Measurements from ENCODE around the gene MTHFD2.
A peak's percentile ranks its signal among the peaks of the same experiment; 100 is the strongest.

Gene MTHFD2

DNA sequence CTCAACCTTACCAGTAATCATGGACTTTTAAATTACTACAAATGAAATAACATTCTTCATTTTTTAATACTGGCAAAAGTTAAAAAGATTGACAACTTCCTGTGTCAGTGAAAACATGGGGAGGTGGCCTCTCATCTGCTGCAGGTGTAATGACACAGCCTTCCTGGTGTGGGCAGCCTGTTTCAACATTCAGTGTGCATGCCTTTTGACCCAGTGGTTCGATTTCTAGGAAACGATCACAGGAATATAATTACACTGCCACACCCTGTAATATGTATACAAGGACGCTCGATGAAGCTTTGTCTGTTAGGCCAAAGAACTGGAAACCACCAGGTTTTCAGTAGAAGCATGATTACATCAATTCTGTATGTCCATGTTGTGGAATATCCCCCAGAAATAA lies 68.7 kb downstream of the MTHFD2 start:
- Histone ChIP-seq H3K9me3 (ENCODE audit: control insufficient read depth, insufficient read depth, low read depth, low read length) (no peaks in the 10 kb centered on the region), H3K27ac (ENCODE audit: extremely low read depth, low read depth, low read length) (no peak overlapping the region), H3K36me3 (ENCODE audit: control insufficient read depth in 2 of 2, insufficient read depth in 1 of 2, low read length in 2 of 2) (no peaks in the 10 kb centered on the region), H3K4me3 (ENCODE audit: low read depth, low read length) (no peak overlapping the region), H3K4me1 (ENCODE audit: control insufficient read depth, insufficient read depth, low read length) (peaks cover 3% of the 10 kb centered on the region; the same call in 1 of the 2 replicates)
- ChIA-PET CTCF (interaction anchor here (0.6 to 7.2 kb wide), 7 partner anchors 13 to 356 kb away, joined by 3 to 61 read pairs (median 4); no protein-coding TSS in a partner anchor), POLR2A (no interaction called here)
- TF ChIP-seq ZNF585B (tag by site-specific recombination; IDR thresholded peaks at IDR 0.05), result no peak
- TF ChIP-seq ZNF121 (tag by site-specific recombination; IDR thresholded peaks at IDR 0.05), result no peak
- TF ChIP-seq ZBTB20 (tag by site-specific recombination; IDR thresholded peaks at IDR 0.05), result peak; percentile 72
- no peak for TF ChIP-seq ZNF664 (tag by site-specific recombination; IDR thresholded peaks at IDR 0.05)
- TF ChIP-seq SP2 (tag by site-specific recombination; IDR thresholded peaks at IDR 0.05), result no peak
- no peak for TF ChIP-seq HOXD13 (CRISPR knock-in tag; IDR thresholded peaks at IDR 0.05; ENCODE audit: borderline replicate concordance)
- TF ChIP-seq, protein P1, sequence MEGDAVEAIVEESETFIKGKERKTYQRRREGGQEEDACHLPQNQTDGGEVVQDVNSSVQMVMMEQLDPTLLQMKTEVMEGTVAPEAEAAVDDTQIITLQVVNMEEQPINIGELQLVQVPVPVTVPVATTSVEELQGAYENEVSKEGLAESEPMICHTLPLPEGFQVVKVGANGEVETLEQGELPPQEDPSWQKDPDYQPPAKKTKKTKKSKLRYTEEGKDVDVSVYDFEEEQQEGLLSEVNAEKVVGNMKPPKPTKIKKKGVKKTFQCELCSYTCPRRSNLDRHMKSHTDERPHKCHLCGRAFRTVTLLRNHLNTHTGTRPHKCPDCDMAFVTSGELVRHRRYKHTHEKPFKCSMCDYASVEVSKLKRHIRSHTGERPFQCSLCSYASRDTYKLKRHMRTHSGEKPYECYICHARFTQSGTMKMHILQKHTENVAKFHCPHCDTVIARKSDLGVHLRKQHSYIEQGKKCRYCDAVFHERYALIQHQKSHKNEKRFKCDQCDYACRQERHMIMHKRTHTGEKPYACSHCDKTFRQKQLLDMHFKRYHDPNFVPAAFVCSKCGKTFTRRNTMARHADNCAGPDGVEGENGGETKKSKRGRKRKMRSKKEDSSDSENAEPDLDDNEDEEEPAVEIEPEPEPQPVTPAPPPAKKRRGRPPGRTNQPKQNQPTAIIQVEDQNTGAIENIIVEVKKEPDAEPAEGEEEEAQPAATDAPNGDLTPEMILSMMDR (tag by site-specific recombination; IDR thresholded peaks at IDR 0.05), result 0 out of 2 replicates have a peak, but pooled peaks have one; percentile 18
- TF ChIP-seq, protein P2, sequence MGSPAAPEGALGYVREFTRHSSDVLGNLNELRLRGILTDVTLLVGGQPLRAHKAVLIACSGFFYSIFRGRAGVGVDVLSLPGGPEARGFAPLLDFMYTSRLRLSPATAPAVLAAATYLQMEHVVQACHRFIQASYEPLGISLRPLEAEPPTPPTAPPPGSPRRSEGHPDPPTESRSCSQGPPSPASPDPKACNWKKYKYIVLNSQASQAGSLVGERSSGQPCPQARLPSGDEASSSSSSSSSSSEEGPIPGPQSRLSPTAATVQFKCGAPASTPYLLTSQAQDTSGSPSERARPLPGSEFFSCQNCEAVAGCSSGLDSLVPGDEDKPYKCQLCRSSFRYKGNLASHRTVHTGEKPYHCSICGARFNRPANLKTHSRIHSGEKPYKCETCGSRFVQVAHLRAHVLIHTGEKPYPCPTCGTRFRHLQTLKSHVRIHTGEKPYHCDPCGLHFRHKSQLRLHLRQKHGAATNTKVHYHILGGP (tag by site-specific recombination; IDR thresholded peaks at IDR 0.05), result peak; percentile 87
- TF ChIP-seq ZBTB17 (tag by site-specific recombination; IDR thresholded peaks at IDR 0.05), result peak; percentile 70
- no peak for TF ChIP-seq BCL11A (tag by site-specific recombination; IDR thresholded peaks at IDR 0.05; ENCODE audit: low read depth)

Measured in HEK293 (cell line).